Endometrial microvascular endothelial cells (primary cell): ENCODE data around the gene IFT27. TPM values are rescaled to one million over a fixed set of nuclear protein-coding genes. Genes with fewer than 3 reads are reported as not detected.

Experiments used
- in situ Hi-C: cut with HindIII; loops from 2 replicates; pipeline ENCODE4 v1.10.0; 2017; ENCODE audit warnings: low sequenced_read_pairs, low pct_unique_long_range_greater_than_20kb; ENCODE audit errors: inconsistent ontology term
- total RNA-seq: library from RNA; depleted of rRNA; stranded (reverse); fragments of >200 nt; gene quantifications from one replicate; pipeline ENCODE4 v1.2.3, GENCODE V29; 2015; ENCODE audit errors: inconsistent ontology term

The IFT27 gene
- 4.4 TPM for total RNA-seq

DNA sequence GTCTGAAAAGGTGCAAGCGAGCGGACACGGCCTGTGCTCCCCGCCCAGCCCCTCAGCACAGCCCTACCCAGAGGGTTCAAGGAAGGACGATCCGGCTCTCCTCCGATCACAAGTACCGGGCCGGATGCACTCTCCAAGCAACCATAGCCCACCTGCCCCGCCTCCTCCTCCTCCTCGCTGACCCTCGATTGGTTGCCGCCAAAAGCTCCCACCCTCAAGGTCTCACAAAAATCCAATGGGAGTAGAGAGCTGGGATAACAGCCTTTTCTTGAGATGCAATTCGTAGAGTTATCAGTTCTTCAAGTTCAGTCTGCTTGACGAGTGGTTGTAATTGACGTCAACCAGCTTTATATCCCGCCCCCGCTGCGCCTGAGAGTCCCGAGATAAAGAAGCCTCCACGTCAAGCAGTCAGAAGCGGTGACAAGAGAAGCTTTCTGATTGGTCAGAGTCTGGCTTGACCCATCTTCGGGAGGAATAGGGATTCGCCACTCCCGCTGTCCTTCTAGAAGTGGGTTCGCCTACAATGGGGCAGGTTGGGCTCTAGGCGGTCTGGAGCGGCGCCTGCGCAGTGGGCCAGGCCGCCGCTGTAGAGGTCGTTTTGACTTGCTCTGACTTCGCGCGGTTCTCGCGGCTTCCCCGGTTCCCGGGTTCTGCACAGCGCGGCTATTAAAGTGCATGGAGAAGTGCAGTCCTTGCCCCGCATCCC lies at the start of gene IFT27:
IFT27 (minus strand) TSS at position 156 of the 706 bp plus-strand sequence. CDS start 412 bp downstream, outside the sequence.
- in situ Hi-C loops = loop anchor here (10.0 kb wide), 2 partner anchors 59 to 259 kb away; no protein-coding TSS in a partner anchor

- in situ Hi-C loops = no loop called here
Observed at GRCh38 chr22:36824655-36825054, 48.7 kb upstream of the IFT27 start.

DNA sequence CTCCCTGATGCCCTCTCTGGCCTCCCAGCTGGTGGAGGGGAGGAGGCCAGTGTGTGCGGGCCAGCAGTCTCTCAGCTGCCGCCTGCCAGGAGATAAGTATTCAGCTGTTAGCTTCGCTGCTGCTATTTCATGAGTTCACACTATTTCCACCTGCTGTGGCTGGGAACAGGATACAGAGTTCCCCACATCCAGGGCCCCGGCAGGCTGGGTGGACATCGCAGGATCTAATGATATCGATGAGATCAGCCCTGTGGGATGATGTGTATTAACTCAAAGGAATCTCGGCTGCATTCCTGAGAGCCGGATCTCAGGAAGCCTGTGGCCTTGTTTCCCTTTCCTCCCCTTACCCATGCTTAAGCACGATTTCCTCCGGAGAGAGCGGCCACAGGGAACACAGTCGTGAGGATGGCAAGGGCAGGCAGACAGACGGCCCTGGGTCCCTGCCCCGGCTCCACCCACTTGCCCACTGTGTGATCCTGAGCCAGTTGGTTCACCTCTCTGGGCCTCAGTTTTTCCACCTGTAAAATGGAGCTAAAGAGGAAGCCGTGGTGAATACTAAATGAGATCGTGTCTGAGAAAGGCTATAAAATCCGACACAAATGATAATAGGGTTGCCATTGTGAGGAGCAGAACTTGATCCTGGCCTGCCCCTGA lies 47.4 kb upstream of the IFT27 start:
- in situ Hi-C loops = no loop called here

- in situ Hi-C loops = no loop called here
Observed at GRCh38 chr22:36822581-36822980, 46.7 kb upstream of the IFT27 start.

GRCh38 chr22:36819112-36819511 lies 43.2 kb upstream of the IFT27 start:
- in situ Hi-C loops = no loop called here

DNA sequence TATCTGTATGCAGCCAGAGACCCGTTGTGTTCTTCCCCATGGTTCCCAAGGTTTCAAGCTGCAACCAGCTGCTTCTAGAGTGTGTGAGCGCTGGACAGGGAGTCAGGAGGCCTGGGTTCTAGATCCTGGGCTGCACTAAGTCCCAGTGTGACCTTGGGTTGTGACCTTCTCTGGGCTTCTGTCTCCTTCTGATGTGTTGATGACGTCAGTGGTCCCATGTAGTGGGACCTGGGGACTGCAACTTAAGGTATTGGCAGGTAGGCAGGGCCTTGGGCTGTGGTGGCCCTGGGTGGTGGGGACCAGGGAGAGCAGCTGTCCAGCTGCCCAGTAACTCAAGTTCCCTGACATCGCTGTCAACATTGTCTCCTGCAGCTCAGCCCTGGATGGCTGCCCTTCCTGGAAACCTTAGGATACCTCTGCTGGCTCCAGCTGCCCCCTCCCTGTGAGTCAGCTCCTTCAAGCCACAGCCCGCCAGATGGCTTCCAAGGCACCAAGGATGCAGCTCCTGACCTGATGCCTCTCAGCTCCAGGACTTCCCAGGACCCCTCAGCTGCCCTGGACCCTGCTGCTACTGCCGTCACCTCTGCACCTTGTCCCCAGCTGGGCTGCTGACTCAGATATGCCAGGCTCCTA lies 42.2 kb upstream of the IFT27 start:
- in situ Hi-C loops = no loop called here

- in situ Hi-C loops = no loop called here
Observed at GRCh38 chr22:36817525-36817848, 41.6 kb upstream of the IFT27 start.

- in situ Hi-C loops = no loop called here
Observed at GRCh38 chr22:36816636-36817524, 41.0 kb upstream of the IFT27 start, which contains the start of gene PVALB. PVALB (minus strand) TSS chr22:36817035; CDS start chr22:36817005, 30 bp downstream.

GRCh38 chr22:36816339-36816635 lies 40.4 kb upstream of the IFT27 start:
- in situ Hi-C loops = no loop called here

DNA sequence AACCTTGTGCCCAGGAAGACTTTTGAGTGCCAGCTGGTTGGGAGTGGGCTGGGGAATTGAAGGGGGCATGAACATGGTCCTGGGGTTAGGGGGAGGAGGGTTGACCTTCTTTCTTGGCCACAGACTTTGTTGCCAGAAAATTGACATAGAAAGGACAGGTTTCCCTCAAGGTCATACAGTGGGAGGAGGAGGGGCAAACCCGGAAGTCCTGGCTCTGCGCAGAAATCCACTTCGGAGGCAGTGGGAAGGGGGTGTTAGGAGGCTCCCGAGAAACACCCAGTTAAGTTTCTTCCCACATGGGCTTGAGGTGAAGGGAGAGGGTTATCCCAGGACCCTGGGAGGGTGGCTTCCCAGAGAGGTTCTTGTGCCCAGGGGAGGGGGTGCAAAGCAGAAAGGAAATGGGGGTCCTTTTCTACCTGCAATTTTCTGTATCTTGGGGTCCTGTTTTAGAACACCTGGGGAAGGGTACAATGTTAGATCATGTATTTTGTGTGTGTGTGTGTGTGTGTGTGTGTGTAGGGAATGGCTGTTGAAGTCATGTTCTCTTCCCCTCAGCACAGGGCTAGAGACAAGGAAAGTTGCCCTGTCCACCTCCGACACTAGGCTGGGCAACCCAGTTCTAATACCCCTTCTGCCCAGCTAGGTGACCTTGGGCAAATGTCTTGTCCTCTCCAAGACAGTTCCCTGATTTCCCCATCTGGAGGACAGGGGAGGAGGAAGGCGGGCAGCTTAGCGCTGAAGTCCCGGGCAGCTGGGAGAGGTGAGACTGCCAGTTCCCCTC lies 39.8 kb upstream of the IFT27 start:
- in situ Hi-C loops = no loop called here

- in situ Hi-C loops = no loop called here
Observed at GRCh38 chr22:36814801-36815200, 38.9 kb upstream of the IFT27 start.

DNA sequence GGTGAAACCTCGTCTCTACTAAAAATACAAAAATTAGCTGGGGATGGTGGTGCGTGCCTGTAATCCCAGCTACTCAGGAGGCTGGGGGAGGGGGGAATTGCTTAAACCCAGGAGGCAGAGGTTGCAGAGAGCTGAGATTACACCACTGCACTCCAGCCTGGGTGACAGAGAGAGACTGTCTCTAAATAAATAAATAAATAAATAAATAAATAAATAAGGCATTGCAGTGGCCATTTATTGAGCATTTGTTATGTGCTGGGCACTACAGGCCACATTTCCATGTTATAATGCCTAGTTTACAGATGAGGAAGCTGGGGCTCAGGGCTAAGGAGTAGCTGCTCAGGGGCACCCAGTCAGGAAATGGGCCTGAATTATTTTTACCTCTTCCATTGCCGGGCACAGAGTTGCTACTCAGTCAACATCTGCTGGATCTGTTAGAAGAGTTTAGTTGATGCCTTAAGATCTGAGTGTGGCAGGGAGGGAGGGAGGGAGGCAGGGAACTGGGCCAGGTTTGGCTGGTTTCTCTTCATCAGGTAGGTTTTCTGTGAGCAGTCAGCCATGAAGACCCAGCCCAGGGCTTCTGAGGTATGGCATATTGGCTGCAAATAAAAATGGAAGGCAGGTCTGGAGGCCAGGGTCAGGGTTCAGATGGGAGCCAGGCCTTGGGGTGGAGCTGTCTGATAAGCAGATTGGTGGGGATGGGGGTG lies 35.3 kb upstream of the IFT27 start:
- in situ Hi-C loops = no loop called here

DNA sequence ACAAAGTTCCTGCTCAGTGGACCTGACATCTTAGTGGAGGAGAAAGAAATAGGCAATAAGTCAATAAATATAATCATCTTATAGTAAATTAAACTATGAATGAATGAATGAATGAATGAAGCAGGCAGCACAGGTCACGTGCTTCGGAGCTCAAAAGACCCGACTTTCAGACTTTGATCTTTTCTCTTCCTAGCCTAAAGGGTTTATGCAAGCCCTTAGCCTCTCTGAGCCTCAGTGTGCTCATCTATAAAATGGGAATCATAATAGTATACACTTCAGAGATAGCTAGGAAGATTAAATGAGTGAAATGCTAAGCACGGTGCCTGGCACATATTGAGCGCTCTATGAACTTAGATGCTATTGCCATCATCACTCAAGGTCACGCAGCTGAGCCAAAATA lies 33.4 kb upstream of the IFT27 start:
- in situ Hi-C loops = no loop called here

DNA sequence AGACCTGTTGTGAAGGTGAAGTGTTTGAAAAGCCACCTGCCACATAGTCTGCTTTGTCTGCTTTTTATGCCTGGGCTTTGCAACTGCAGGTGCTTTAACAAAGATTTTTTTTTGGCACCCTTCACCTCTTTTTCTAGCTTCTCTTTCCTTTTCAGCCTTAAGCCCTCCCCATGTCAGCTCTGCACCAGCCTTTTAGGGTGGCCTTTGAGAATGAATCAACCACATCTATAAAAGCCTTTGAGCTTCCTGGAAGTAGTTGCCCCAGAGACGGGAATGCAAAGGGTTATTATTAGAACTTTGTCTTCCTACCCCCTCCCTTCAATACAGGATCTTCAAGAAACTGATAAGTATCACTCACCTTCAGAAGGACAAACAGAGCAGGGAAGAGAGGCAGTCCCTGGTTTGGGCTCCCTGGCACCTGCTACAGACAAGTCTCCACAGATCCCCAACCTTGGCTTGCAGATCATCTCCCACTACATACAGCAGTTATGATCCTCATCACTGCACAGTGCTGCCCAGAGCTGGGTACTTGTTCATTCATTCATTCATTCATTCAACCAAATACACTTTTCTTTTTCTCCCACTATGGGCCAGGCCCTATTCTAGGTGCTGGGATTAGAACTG lies 32.9 kb upstream of the IFT27 start:
- in situ Hi-C loops = no loop called here

DNA sequence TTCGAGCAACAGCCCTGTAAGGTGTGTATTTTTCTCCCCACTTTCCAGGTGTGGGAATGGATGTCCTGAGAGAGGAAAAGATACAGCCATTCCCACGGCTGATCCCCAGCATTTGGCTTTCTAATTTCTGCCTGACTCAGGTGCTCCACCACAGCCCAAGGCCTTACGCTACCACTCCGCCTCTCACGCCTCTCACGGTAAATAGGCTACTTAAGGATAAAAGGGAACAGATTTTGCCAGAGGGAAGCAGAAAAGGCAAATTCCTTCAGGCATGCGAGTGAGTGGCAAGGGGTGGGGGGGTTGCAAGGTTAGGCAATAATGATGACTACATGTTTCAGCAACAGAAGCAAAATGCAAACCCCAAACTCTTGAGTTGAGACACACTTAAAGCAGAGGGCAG lies 31.7 kb upstream of the IFT27 start:
- in situ Hi-C loops = no loop called here

DNA sequence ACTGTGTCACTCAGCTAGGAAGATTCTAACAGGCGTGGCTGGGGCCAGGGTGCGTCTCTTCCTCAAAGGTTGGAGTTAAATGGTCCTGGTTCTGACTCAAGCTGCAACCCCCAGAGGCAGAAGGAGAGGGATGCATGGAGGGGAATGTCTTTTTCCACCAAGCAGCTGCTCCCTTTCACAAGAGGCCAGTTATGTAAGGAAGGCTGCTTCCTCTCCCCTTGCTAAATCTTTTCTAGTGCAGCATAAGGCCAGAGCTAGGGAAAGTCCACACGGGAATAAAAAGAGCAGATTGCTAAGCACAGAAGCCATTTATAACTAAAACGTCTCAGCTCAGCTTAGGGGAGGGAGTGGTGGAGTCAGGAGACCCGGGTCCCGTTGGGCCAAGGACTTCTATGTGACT lies 30.9 kb upstream of the IFT27 start:
- in situ Hi-C loops = no loop called here

DNA sequence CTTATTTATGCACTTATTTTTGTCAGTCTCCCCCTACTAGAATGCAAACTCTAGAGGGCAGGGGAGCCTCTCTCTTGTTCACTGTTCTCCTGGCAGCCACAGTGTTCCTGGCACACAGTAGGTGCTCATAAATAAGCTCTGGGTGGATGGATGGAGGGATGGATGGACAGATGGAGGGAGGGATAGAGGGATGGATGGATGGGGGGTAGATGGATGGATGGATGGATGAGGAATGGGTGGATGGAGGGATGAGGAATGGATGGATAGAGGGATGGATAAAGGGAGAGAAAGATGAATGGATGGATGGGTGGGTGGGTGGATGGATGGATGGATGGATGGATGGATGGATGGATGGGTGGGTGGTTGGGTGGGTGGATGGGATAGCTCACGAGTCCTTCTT lies 27.4 kb upstream of the IFT27 start:
- in situ Hi-C loops = no loop called here

- in situ Hi-C loops = no loop called here
Observed at GRCh38 chr22:36798674-36799066, 22.8 kb upstream of the IFT27 start.
